Cerebellar cortex (tissue), 1 donor: ENCODE results near the gene CRLF3.
"Not testable (repeated sequence)": the region's sequence is repeated elsewhere in the genome, so short reads cannot be mapped to it uniquely, and the experiment has no call there.

Experiments
- DNase-seq: peaks from one replicate; pipeline ENCODE4 v3.0.0-alpha.2; 2015; ENCODE audit warnings: low spot score

The CRLF3 gene

GRCh38 chr17:30735644-30736043 is 88.8 kb downstream of the CRLF3 start:
- not testable (repeated sequence) for DNase-seq

- DNase-seq = not testable (repeated sequence)
Measured at GRCh38 chr17:30735206-30735605, 89.3 kb downstream of the CRLF3 start.

GRCh38 chr17:30734153-30734552 is 90.3 kb downstream of the CRLF3 start:
- not testable (repeated sequence) for DNase-seq
